ENCODE data around the gene TCF19.

DNA sequence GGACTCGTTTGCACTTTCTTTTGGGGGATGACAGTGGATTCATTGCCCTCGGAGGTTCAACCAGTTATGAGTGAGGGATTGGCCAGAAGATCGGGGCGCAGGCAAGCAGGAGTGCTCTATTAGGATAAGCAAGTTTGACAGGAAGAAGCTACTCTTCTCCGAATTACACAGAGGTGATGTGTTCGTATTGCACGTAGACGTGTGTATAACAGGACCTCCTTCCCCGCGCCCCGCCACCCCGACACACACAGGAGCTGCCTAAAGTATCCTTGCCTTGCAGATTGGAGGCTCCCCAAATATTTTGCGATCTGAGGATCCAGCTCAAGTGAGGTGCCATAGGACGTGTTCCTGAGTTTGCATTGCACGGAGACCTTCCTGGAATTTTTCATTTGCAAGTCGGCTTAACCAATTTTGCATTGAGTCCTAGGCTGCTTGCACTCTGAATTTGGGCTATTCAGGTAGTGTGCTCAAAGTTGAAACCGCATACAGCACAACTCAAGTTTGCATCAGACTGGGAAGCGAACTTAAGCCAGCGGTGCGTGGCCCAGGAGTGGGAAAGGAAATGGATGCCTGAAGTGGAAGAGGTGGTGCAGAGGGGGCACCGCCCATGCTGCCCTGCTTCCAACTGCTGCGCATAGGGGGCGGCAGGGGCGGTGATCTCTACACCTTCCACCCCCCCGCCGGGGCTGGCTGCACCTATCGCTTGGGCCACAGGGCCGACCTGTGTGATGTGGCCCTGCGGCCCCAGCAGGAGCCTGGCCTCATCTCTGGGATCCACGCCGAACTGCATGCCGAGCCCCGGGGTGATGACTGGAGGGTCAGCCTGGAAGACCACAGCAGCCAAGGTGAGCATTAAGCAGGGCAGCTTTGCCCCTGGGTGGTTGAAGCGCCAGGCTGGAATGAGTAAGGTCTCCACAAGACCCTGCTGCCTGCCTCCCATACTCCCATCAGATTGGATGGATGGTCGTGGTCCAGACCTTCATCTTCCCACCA, 770 bp downstream of the TCF19 start:
- TF ChIP-seq, protein P1, sequence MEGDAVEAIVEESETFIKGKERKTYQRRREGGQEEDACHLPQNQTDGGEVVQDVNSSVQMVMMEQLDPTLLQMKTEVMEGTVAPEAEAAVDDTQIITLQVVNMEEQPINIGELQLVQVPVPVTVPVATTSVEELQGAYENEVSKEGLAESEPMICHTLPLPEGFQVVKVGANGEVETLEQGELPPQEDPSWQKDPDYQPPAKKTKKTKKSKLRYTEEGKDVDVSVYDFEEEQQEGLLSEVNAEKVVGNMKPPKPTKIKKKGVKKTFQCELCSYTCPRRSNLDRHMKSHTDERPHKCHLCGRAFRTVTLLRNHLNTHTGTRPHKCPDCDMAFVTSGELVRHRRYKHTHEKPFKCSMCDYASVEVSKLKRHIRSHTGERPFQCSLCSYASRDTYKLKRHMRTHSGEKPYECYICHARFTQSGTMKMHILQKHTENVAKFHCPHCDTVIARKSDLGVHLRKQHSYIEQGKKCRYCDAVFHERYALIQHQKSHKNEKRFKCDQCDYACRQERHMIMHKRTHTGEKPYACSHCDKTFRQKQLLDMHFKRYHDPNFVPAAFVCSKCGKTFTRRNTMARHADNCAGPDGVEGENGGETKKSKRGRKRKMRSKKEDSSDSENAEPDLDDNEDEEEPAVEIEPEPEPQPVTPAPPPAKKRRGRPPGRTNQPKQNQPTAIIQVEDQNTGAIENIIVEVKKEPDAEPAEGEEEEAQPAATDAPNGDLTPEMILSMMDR (IDR thresholded peaks at IDR 0.05), result no peak
- TF ChIP-seq POLR2A (IDR thresholded peaks at IDR 0.05), result no peak

All from right lobe of liver (tissue), 4 donors.